K562 (cell line): ENCODE results near the gene DDHD1. TPM values are rescaled to one million over a fixed set of nuclear protein-coding genes. Genes with fewer than 3 reads are reported as not detected.
A peak's percentile ranks its signal among the peaks of the same experiment; 100 is the strongest.

Source experiments
- CSDE1 ChIP-seq, 2 experiments: fragments of 450-650 bp; IDR thresholded peaks; 2 replicates each; pipeline ENCODE4 v1.6.1; 2016; ENCODE audit warnings: mild to moderate bottlenecking in 1 of 2
- FOXK1 ChIP-seq: sonication (generic); formaldehyde crosslinking; IDR thresholded peaks from 2 replicates; pipeline ENCODE4 v1.8.0; 2022; ENCODE audit warnings: missing genetic modification reagents, mild to moderate bottlenecking, borderline replicate concordance
- HMGN3 ChIP-seq: IDR thresholded peaks from 2 replicates; pipeline ENCODE4 v1.6.1; 2011; ENCODE audit warnings: borderline replicate concordance, low read depth, mild to moderate bottlenecking, mixed read lengths, low read length; ENCODE audit not compliant: insufficient read length; ENCODE audit errors: extremely low read depth
- HNRNPL ChIP-seq: fragments of 200-400 bp; formaldehyde crosslinking; IDR thresholded peaks from 2 replicates; pipeline ENCODE4 v1.6.1; 2017; ENCODE audit warnings: low read depth, mild to moderate bottlenecking, low read length
- MED1 ChIP-seq: sonication (generic); formaldehyde crosslinking; IDR thresholded peaks from 2 replicates; pipeline ENCODE4 v1.8.1; 2023; ENCODE audit warnings: missing genetic modification reagents, borderline replicate concordance
- NCOA6 ChIP-seq: fragments of 450-650 bp; IDR thresholded peaks from 2 replicates; pipeline ENCODE4 v1.6.1; 2017; ENCODE audit warnings: mild to moderate bottlenecking
- NR1H2 ChIP-seq: sonication (generic); formaldehyde crosslinking; IDR thresholded peaks from 2 replicates; pipeline ENCODE4 v1.4.0; 2020; ENCODE audit warnings: mild to moderate bottlenecking, missing genetic modification reagents
- NR2C2 ChIP-seq, 2 experiments: fragments of 200-800 bp in 1 of 2; sonication (Bioruptor generic) in 1 of 2; sonication (generic) in 1 of 2; formaldehyde crosslinking in 1 of 2; IDR thresholded peaks; 2 replicates each; pipeline versions ENCODE4 v1.6.1 to v1.8.0; 2016 to 2022; ENCODE audit warnings: mild to moderate bottlenecking in 1 of 2, missing compliant biosample characterization in 1 of 2, missing genetic modification characterization in 1 of 2, missing genetic modification reagents in 1 of 2
- OTX1 ChIP-seq: fragments of 450-650 bp; formaldehyde crosslinking; IDR thresholded peaks from 2 replicates; pipeline ENCODE4 v1.4.0; 2022; ENCODE audit warnings: mild to moderate bottlenecking
- RAD51 ChIP-seq: fragments of 450-650 bp; IDR thresholded peaks from 2 replicates; pipeline ENCODE4 v1.7.1; 2016; ENCODE audit warnings: low read depth, mild to moderate bottlenecking, borderline replicate concordance
- SNRNP70 ChIP-seq: fragments of 200-400 bp; formaldehyde crosslinking; optimal IDR thresholded peaks from 2 replicates; pipeline ENCODE3; 2017; ENCODE audit warnings: low read depth, low read length
- SRF ChIP-seq, 2 experiments: fragments of 250-450, 450-650 bp in 1 of 2; sonication (Bioruptor Pico) in 1 of 2; sonication (generic) in 1 of 2; formaldehyde crosslinking; IDR thresholded peaks; 2 replicates each; pipeline versions ENCODE4 v1.5.0 to v1.5.1; 2020 to 2022; ENCODE audit warnings: mild to moderate bottlenecking in 1 of 2, missing genetic modification reagents in 1 of 2
- ZNF121 ChIP-seq: sonication (generic); formaldehyde crosslinking; conservative IDR thresholded peaks from 2 replicates; pipeline ENCODE4 v1.8.0; 2022; ENCODE audit warnings: missing genetic modification reagents
- ZNF316 ChIP-seq: fragments of 450-650 bp; IDR thresholded peaks from 2 replicates; pipeline ENCODE4 v1.6.1; 2016
- ZNF507 ChIP-seq: conservative IDR thresholded peaks from 2 replicates; pipeline ENCODE4 v1.6.1; 2017; ENCODE audit warnings: missing genetic modification characterization, missing compliant biosample characterization
- polyA plus RNA-seq, 8 experiments: library from polyadenylated mRNA; depleted of rRNA in 4 of 8; stranded (reverse) in 5 of 8; unstranded in 3 of 8; fragments of >200 nt; fragmentation: Nextera tagmentation in 2 of 8; fragmentation: Illumina TruSeq in 1 of 8; extraction: Ambion mirVana in 2 of 8; extraction: Trizol in 1 of 8; gene quantifications; 2 replicates each; pipeline versions ENCODE4 v1.2.1 to v1.2.3, GENCODE V29; 2011 to 2014; ENCODE audit warnings: inconsistent platforms in 1 of 8, missing spikeins in 1 of 8
- total RNA-seq, 7 experiments: library from RNA; depleted of rRNA in 6 of 7; stranded (reverse); fragments of >200 nt in 6 of 7; fragmentation: Illumina TruSeq in 2 of 7; extraction: Trizol in 2 of 7; gene quantifications; 2 replicates each; pipeline versions ENCODE4 v1.2.1 to v1.2.3, GENCODE V29; 2011 to 2021; ENCODE audit warnings: low replicate concordance in 1 of 7
- TF ChIP-seq, protein P1 (sequence below): fragments of 250-450 bp; sonication (Bioruptor Pico); IDR thresholded peaks from 2 replicates; pipeline ENCODE4 v1.9.0; 2021; ENCODE audit warnings: mild to moderate bottlenecking, inconsistent platforms
- TF ChIP-seq, protein P2 (sequence below): fragments of 200-800 bp; sonication (Bioruptor generic); IDR thresholded peaks from 2 replicates; pipeline ENCODE4 v1.6.1; 2017; ENCODE audit warnings: missing genetic modification characterization, missing compliant biosample characterization
- TF ChIP-seq, protein P3 (sequence below), 2 experiments: IDR thresholded peaks; 2 replicates each; pipeline ENCODE4 v1.6.1; 2011; ENCODE audit warnings: borderline replicate concordance in 1 of 2, control low read depth in 1 of 2, low read depth in 1 of 2, low read length in 1 of 2, mild to moderate bottlenecking in 1 of 2, mixed read lengths in 1 of 2, moderate library complexity in 1 of 2; ENCODE audit not compliant: insufficient read depth in 1 of 2, insufficient read length in 1 of 2, poor library complexity in 1 of 2, severe bottlenecking in 1 of 2; ENCODE audit errors: extremely low read depth in 1 of 2
- TF ChIP-seq, protein P4 (sequence below): fragments of 450-650 bp; conservative IDR thresholded peaks from 2 replicates; pipeline ENCODE4 v1.6.1; 2016; ENCODE audit warnings: missing genetic modification characterization, low read depth, mild to moderate bottlenecking, missing compliant biosample characterization, moderate library complexity

Gene DDHD1
- total and polyA plus RNA-seq, 9 of the 15 experiments (the other 6 are each of a cell fraction or from before 2014, with no cell fraction given) = 1.2 to 12.3 (median 5.0) TPM

DNA sequence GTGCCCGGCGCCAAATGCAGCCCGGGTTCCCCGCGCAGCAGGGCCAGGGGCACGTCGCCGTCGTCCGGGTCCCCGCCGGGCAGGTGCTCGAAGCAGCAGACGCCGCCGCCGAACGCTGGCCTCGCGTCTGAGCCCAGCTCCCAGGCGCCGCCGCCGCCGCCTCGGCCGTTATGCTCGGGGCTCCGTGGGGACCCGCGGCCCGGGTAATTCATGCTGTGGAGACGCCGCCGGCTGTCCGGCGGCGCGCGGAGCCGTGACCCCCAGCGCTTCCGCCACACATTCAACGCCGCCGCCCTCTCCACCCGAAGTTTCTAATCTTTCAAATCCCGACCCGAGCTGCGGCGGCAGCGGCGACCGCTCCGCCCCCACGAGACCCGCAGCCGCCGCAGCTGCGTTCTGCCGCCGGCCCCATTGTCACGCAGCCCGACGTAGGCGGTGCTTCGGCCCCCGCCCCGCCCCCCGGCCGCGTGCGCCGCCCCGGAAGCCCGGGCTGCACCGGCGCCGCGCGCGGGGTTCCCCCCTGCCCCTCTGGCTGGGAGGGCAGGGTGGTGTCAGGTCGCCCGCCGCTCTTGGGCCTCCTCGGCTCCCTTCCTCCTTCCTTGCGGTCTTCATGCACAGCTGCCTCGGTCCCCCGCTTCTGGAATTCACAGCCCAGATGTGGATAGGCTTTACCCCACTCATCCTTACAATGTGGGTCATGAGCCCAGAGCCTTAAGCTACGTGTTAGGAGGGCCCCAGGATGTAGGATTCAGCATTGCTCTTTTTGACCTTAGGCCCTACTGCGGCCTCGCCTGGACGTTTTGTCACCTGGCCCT lies at the start of gene DDHD1 (continued):
- TF ChIP-seq ZNF121 = no peak
- no peak for TF ChIP-seq CSDE1 (IDR thresholded peaks at IDR 0.05)
- no peak for TF ChIP-seq ZNF507 (tag)
- TF ChIP-seq ZNF316 = no peak
- no peak for TF ChIP-seq HMGN3
- TF ChIP-seq MED1 (CRISPR knock-in tag) = no peak
- TF ChIP-seq NCOA6 = no peak
- no peak for TF ChIP-seq RAD51
- TF ChIP-seq, protein P1, sequence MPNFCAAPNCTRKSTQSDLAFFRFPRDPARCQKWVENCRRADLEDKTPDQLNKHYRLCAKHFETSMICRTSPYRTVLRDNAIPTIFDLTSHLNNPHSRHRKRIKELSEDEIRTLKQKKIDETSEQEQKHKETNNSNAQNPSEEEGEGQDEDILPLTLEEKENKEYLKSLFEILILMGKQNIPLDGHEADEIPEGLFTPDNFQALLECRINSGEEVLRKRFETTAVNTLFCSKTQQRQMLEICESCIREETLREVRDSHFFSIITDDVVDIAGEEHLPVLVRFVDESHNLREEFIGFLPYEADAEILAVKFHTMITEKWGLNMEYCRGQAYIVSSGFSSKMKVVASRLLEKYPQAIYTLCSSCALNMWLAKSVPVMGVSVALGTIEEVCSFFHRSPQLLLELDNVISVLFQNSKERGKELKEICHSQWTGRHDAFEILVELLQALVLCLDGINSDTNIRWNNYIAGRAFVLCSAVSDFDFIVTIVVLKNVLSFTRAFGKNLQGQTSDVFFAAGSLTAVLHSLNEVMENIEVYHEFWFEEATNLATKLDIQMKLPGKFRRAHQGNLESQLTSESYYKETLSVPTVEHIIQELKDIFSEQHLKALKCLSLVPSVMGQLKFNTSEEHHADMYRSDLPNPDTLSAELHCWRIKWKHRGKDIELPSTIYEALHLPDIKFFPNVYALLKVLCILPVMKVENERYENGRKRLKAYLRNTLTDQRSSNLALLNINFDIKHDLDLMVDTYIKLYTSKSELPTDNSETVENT (CRISPR knock-in tag) = no peak
- no peak for TF ChIP-seq NR1H2 (CRISPR knock-in tag)
- TF ChIP-seq SNRNP70 = no peak
- no peak for TF ChIP-seq FOXK1 (CRISPR knock-in tag)
- TF ChIP-seq, protein P2, sequence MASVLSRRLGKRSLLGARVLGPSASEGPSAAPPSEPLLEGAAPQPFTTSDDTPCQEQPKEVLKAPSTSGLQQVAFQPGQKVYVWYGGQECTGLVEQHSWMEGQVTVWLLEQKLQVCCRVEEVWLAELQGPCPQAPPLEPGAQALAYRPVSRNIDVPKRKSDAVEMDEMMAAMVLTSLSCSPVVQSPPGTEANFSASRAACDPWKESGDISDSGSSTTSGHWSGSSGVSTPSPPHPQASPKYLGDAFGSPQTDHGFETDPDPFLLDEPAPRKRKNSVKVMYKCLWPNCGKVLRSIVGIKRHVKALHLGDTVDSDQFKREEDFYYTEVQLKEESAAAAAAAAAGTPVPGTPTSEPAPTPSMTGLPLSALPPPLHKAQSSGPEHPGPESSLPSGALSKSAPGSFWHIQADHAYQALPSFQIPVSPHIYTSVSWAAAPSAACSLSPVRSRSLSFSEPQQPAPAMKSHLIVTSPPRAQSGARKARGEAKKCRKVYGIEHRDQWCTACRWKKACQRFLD (CRISPR knock-in tag) = no peak
- 0 out of 2 replicates have a peak, but pooled peaks have one; percentile 33 for TF ChIP-seq OTX1
- no peak for TF ChIP-seq NR2C2 (CRISPR knock-in tag; IDR thresholded peaks at IDR 0.05)
- peak; percentile 58 for TF ChIP-seq NR2C2 (tag; IDR thresholded peaks at IDR 0.05)
- TF ChIP-seq HNRNPL = no peak
- TF ChIP-seq SRF (CRISPR knock-in tag; IDR thresholded peaks at IDR 0.05) = no peak
- TF ChIP-seq, protein P3, sequence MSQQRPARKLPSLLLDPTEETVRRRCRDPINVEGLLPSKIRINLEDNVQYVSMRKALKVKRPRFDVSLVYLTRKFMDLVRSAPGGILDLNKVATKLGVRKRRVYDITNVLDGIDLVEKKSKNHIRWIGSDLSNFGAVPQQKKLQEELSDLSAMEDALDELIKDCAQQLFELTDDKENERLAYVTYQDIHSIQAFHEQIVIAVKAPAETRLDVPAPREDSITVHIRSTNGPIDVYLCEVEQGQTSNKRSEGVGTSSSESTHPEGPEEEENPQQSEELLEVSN (IDR thresholded peaks at IDR 0.05; ENCODE audit: borderline replicate concordance in 1 of 2, extremely low read depth in 1 of 2, insufficient read depth in 1 of 2, insufficient read length in 1 of 2, low read depth in 1 of 2, low read length in 1 of 2, poor library complexity in 1 of 2, severe bottlenecking in 1 of 2) = peak; percentile 14 to 76
- TF ChIP-seq, protein P4, sequence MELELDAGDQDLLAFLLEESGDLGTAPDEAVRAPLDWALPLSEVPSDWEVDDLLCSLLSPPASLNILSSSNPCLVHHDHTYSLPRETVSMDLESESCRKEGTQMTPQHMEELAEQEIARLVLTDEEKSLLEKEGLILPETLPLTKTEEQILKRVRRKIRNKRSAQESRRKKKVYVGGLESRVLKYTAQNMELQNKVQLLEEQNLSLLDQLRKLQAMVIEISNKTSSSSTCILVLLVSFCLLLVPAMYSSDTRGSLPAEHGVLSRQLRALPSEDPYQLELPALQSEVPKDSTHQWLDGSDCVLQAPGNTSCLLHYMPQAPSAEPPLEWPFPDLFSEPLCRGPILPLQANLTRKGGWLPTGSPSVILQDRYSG = peak; percentile 41; the same call in 1 of the 2 replicates
